ENCODE data around the gene CCDC91.

- TF ChIP-seq CTCF (IDR thresholded peaks at IDR 0.05) (no peak), POLR2A (IDR thresholded peaks at IDR 0.05) (no peak), POLR2AphosphoS5 (IDR thresholded peaks at IDR 0.05; ENCODE audit: insufficient read depth in 1 of 2, low read depth in 1 of 2) (no peak)
Measured at GRCh38 chr12:28313631-28314030, 123.4 kb downstream of the CCDC91 start.

All from vagina (tissue), 2 donors.